Gastrocnemius medialis (tissue), 4 donors: ENCODE data around the gene PTPRR. TPM values are rescaled to one million over a fixed set of nuclear protein-coding genes. Genes with fewer than 3 reads are reported as not detected.

ENCODE experiments used
- ATAC-seq, 2 donors: fragments of 150-250 bp; one replicate each; pipeline ENCODE4 v1.9.1; 2016
- DNase-seq, 2 donors: peaks; one replicate each; pipeline ENCODE4 v3.0.0-alpha.2; 2019
- H3K27ac ChIP-seq, 4 donors: fragments of 200-600 bp; sonication (generic); 1 replicate in 1 of 4; 2 replicates in 3 of 4; pipeline ENCODE4 v1.5.1; 2016 to 2018; ENCODE audit warnings: mild to moderate bottlenecking in 2 of 4, moderate library complexity in 1 of 4
- H3K27me3 ChIP-seq, 3 donors: fragments of 200-600 bp; sonication (generic) in 2 of 3; 1 replicate in 1 of 3; 2 replicates in 2 of 3; pipeline versions ENCODE4 v1.5.1 to v1.6.0; 2016 to 2019; ENCODE audit warnings: mild to moderate bottlenecking in 1 of 3, moderate library complexity in 1 of 3
- H3K36me3 ChIP-seq, 2 donors: fragments of 200-600 bp; sonication (generic) in 1 of 2; one replicate each; pipeline ENCODE4 v1.5.1; 2017 to 2018
- H3K4me1 ChIP-seq, 2 donors: fragments of 200-600 bp; sonication (generic) in 1 of 2; one replicate each; pipeline ENCODE4 v1.5.1; 2016 to 2017; ENCODE audit warnings: mild to moderate bottlenecking in 2 of 2
- H3K4me3 ChIP-seq, 4 donors: fragments of 200-600 bp; sonication (generic) in 3 of 4; 1 replicate in 1 of 4; 2 replicates in 3 of 4; pipeline ENCODE4 v1.5.1; 2016 to 2019; ENCODE audit warnings: mild to moderate bottlenecking in 2 of 4
- H3K9me3 ChIP-seq, 3 donors: fragments of 200-600 bp; sonication (generic) in 2 of 3; 1 replicate in 1 of 3; 2 replicates in 2 of 3; pipeline ENCODE4 v1.5.1; 2016 to 2019
- CTCF ChIP-seq, 5 experiments: fragments of 450-650 bp in 3 of 5; fragments of 200-600 bp in 2 of 5; sonication (generic) in 2 of 5; IDR thresholded peaks in 4 of 5; conservative IDR thresholded peaks in 1 of 5; 1 replicate in 4 of 5; 2 replicates in 1 of 5; pipeline ENCODE4 v1.5.1; 2016 to 2019; ENCODE audit warnings: antibody characterized with exemption in 5 of 5, mild to moderate bottlenecking in 3 of 5, moderate library complexity in 3 of 5
- POLR2A ChIP-seq, 2 donors: fragments of 450-650 bp; IDR thresholded peaks; one replicate each; pipeline ENCODE4 v1.6.1; 2017; ENCODE audit warnings: antibody characterized with exemption in 2 of 2, mild to moderate bottlenecking in 2 of 2, moderate library complexity in 2 of 2
- in situ Hi-C, 4 donors: fragments of 200-750 bp; cut with MboI; loops; one replicate each; pipeline versions ENCODE4 v1.15.0 to v1.8.0; 2017; ENCODE audit warnings: low sequenced_read_pairs in 4 of 4
- intact Hi-C: fragments of 100-400 bp; cut with DNase I; formaldehyde crosslinking; loops from one replicate; pipeline ENCODE4 v1.15.1; 2023; ENCODE audit warnings: low total_unique reads
- total RNA-seq, 4 donors: library from RNA; depleted of rRNA; stranded (reverse); fragments of >200 nt; gene quantifications; one replicate each; pipeline versions ENCODE4 v1.1.0 to v1.2.3, GENCODE V29; 2016

The PTPRR gene
- total RNA-seq, 4 donors from 2014 or later = 0.18 to 0.20 TPM; not detected in 2

- intact Hi-C loops = no loop called here
- ATAC-seq = no peak
Measured at GRCh38 chr12:70638639-70639360, 281.7 kb downstream of the PTPRR start.

GRCh38 chr12:70637303-70638085 is 283.0 kb downstream of the PTPRR start, which contains the start of gene PTPRB:
PTPRB (minus strand) TSS chr12:70637429; CDS start chr12:70637395, 34 bp downstream.
- DNase-seq (no peak), ATAC-seq (no peak)
- intact Hi-C loops = no loop called here
- Histone ChIP-seq H3K4me1 (no peaks in the 10 kb centered on the region), H3K27ac (peak within 1 kb of the TSS; percentile 60 to 68 (median 64)), H3K9me3 (no peaks in the 10 kb centered on the region), H3K36me3 (no peaks in the 10 kb centered on the region), H3K4me3 (peak within 1 kb of the TSS in 3 of 4 donors; percentile 10 to 37 (median 32)), H3K27me3 (peaks cover 0 to 2% (median 0%) of the 10 kb centered on the region in 3 donors)
- in situ Hi-C loops = no loop called here
- TF ChIP-seq CTCF (IDR thresholded peaks at IDR 0.05 in 4 of 5, conservative IDR thresholded peaks at IDR 0.05 in 1 of 5) (no peak), POLR2A (IDR thresholded peaks at IDR 0.05) (no peak)

More at GRCh38 chr12:70638639-70639360, 281.7 kb downstream of the PTPRR start:
- Histone ChIP-seq H3K36me3 (no peaks in the 10 kb centered on the region), H3K9me3 (no peaks in the 10 kb centered on the region), H3K27me3 (peaks cover 0 to 2% (median 0%) of the 10 kb centered on the region in 3 donors), H3K27ac (no peak overlapping the region), H3K4me3 (no peak overlapping the region), H3K4me1 (no peaks in the 10 kb centered on the region)
- no peak for DNase-seq
- TF ChIP-seq POLR2A (IDR thresholded peaks at IDR 0.05) (no peak), CTCF (IDR thresholded peaks at IDR 0.05 in 4 of 5, conservative IDR thresholded peaks at IDR 0.05 in 1 of 5) (no peak)
- in situ Hi-C loops = no loop called here

GRCh38 chr12:70635755-70636154 is 284.8 kb downstream of the PTPRR start:
- Histone ChIP-seq H3K9me3 (no peaks in the 10 kb centered on the region), H3K4me1 (no peaks in the 10 kb centered on the region), H3K4me3 (peak overlapping the region in 3 of 4 donors; percentile 25 to 37 (median 32)), H3K27ac (peak overlapping the region; percentile 34 to 68 (median 64)), H3K27me3 (peaks cover 0 to 2% (median 0%) of the 10 kb centered on the region in 3 donors), H3K36me3 (no peaks in the 10 kb centered on the region)
- intact Hi-C loops = no loop called here
- DNase-seq (no peak), ATAC-seq (no peak)
- in situ Hi-C loops = no loop called here
- TF ChIP-seq CTCF (IDR thresholded peaks at IDR 0.05 in 4 of 5, conservative IDR thresholded peaks at IDR 0.05 in 1 of 5) (no peak), POLR2A (IDR thresholded peaks at IDR 0.05) (no peak)

- DNase-seq (no peak), ATAC-seq (no peak)
- peak overlapping the region in 2 of 4 donors; percentile 36 to 49 for H3K27ac ChIP-seq
- TF ChIP-seq CTCF (IDR thresholded peaks at IDR 0.05 in 4 of 5, conservative IDR thresholded peaks at IDR 0.05 in 1 of 5) (no peak), POLR2A (IDR thresholded peaks at IDR 0.05) (no peak)
- no peaks in the 10 kb centered on the region for H3K36me3 ChIP-seq
- in situ Hi-C loops = no loop called here
- no peaks in the 10 kb centered on the region for H3K27me3 ChIP-seq
- no peaks in the 10 kb centered on the region for H3K9me3 ChIP-seq
- H3K4me3 ChIP-seq = peak overlapping the region in 1 of 4 donors; percentile 28
- no peaks in the 10 kb centered on the region for H3K4me1 ChIP-seq
- intact Hi-C loops = no loop called here
Measured at GRCh38 chr12:70628701-70629480, 291.6 kb downstream of the PTPRR start.
